WTC11 (cell line): ENCODE data around the gene PSMD5.

Experiments used
- CBFB ChIP-seq: sonication (generic); formaldehyde crosslinking; IDR thresholded peaks from 2 replicates; pipeline ENCODE4 v1.8.1; 2022; ENCODE audit warnings: mild to moderate bottlenecking, low read depth, missing genetic modification reagents
- GABPB1 ChIP-seq: sonication (generic); formaldehyde crosslinking; IDR thresholded peaks from 2 replicates; pipeline ENCODE4 v1.8.1; 2023; ENCODE audit warnings: mild to moderate bottlenecking, missing genetic modification reagents
- KAT7 ChIP-seq: sonication (generic); formaldehyde crosslinking; IDR thresholded peaks from 2 replicates; pipeline ENCODE4 v1.8.1; 2023; ENCODE audit warnings: missing genetic modification reagents, mild to moderate bottlenecking, borderline replicate concordance
- NFE2L1 ChIP-seq: sonication (generic); formaldehyde crosslinking; IDR thresholded peaks from 2 replicates; pipeline ENCODE4 v1.8.1; 2023; ENCODE audit warnings: missing genetic modification reagents
- NR2C2 ChIP-seq: sonication (generic); formaldehyde crosslinking; IDR thresholded peaks from 2 replicates; pipeline ENCODE4 v1.8.0; 2022; ENCODE audit warnings: mild to moderate bottlenecking, missing genetic modification reagents
- TF ChIP-seq, protein P1 (sequence below): fragments of 200-600 bp; IDR thresholded peaks from 2 replicates; pipeline ENCODE4 v1.8.0; 2022; ENCODE audit warnings: antibody characterized with exemption
- TF ChIP-seq, protein P2 (sequence below): sonication (generic); formaldehyde crosslinking; IDR thresholded peaks from 2 replicates; pipeline ENCODE4 v1.8.0; 2022; ENCODE audit warnings: mild to moderate bottlenecking, missing genetic modification reagents

DNA sequence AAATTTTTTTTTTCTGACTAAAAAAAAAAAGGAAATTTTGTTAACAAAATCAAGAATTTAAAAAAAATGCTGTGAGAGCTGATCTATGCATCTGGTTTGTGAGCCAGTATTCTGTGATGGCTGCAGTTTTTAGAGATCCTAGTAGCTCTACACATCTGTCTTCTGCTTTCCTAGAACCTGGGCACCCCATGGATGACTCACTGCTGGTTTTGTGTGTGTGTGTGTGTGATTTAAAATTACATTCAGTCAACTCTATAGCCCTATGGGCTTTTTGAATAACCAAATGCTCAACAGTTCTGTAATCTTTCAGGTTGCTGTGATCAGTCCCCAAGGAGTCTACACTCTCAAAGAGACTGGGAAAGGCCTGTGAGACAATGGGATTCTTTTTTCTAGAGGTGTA, 2.5 kb upstream of the PSMD5 start:
- TF ChIP-seq CBFB = no peak
- no peak for TF ChIP-seq NFE2L1 (CRISPR knock-in tag)
- no peak for TF ChIP-seq GABPB1 (CRISPR knock-in tag)
- TF ChIP-seq, protein P1, sequence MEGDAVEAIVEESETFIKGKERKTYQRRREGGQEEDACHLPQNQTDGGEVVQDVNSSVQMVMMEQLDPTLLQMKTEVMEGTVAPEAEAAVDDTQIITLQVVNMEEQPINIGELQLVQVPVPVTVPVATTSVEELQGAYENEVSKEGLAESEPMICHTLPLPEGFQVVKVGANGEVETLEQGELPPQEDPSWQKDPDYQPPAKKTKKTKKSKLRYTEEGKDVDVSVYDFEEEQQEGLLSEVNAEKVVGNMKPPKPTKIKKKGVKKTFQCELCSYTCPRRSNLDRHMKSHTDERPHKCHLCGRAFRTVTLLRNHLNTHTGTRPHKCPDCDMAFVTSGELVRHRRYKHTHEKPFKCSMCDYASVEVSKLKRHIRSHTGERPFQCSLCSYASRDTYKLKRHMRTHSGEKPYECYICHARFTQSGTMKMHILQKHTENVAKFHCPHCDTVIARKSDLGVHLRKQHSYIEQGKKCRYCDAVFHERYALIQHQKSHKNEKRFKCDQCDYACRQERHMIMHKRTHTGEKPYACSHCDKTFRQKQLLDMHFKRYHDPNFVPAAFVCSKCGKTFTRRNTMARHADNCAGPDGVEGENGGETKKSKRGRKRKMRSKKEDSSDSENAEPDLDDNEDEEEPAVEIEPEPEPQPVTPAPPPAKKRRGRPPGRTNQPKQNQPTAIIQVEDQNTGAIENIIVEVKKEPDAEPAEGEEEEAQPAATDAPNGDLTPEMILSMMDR = no peak
- TF ChIP-seq, protein P2, sequence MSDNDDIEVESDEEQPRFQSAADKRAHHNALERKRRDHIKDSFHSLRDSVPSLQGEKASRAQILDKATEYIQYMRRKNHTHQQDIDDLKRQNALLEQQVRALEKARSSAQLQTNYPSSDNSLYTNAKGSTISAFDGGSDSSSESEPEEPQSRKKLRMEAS (CRISPR knock-in tag) = no peak
- no peak for TF ChIP-seq KAT7 (CRISPR knock-in tag)
- no peak for TF ChIP-seq NR2C2 (CRISPR knock-in tag)
